IMR-90 (cell line): ENCODE data around the gene TTC7B.

ENCODE experiments used
- BHLHE40 ChIP-seq: fragments of 150-350 bp; IDR thresholded peaks from 2 replicates; pipeline ENCODE4 v1.6.1; 2016; ENCODE audit warnings: mild to moderate bottlenecking, low read depth, low read length
- CEBPB ChIP-seq: IDR thresholded peaks from 2 replicates; pipeline ENCODE4 v1.6.1; 2012; ENCODE audit warnings: low read depth, low read length, improper control_type of control experiment
- MAFK ChIP-seq: IDR thresholded peaks from 2 replicates; pipeline ENCODE4 v1.6.1; 2012; ENCODE audit warnings: low read depth, low read length, improper control_type of control experiment
- MXI1 ChIP-seq: IDR thresholded peaks from 2 replicates; pipeline ENCODE4 v1.6.1; 2012; ENCODE audit warnings: low read depth, mild to moderate bottlenecking, low read length, moderate library complexity, borderline replicate concordance
- POLR2A ChIP-seq: IDR thresholded peaks from 2 replicates; pipeline ENCODE4 v1.6.1; 2012; ENCODE audit warnings: mild to moderate bottlenecking, low read depth, low read length
- RAD21 ChIP-seq: IDR thresholded peaks from 2 replicates; pipeline ENCODE4 v1.6.1; 2012; ENCODE audit warnings: low read length, improper control_type of control experiment
- RCOR1 ChIP-seq: IDR thresholded peaks from 2 replicates; pipeline ENCODE4 v1.6.1; 2012; ENCODE audit warnings: mild to moderate bottlenecking, low read length, improper control_type of control experiment; ENCODE audit not compliant: insufficient replicate concordance
- SMC3 ChIP-seq: fragments of 150-350 bp; IDR thresholded peaks from 2 replicates; pipeline ENCODE4 v1.6.1; 2016; ENCODE audit warnings: low read depth, mild to moderate bottlenecking, antibody characterized with exemption, low read length, moderate library complexity
- TF ChIP-seq, protein P1 (sequence below): conservative IDR thresholded peaks from 2 replicates; pipeline ENCODE4 v1.5.1; 2012; ENCODE audit warnings: mild to moderate bottlenecking, low read depth, low read length, improper control_type of control experiment

DNA sequence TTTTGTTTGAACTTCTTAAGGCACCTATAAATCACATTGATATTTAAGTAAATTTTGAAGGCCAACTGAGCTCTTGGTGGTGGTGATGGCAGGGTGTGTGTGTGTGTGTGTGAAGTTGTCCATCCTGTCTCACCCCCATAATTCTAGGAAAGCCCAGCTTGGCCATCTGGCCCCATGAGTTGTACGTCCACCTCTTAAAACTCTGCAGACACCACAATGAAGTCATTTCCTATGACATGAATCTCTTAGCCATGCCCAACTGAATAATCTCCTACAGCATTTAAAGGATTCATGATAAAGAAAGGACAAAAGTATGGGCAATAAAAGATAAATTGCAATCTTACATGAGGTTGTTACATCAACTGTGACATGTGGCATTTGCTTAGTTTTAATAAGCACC, 123.4 kb downstream of the TTC7B start:
- TF ChIP-seq, protein P1, sequence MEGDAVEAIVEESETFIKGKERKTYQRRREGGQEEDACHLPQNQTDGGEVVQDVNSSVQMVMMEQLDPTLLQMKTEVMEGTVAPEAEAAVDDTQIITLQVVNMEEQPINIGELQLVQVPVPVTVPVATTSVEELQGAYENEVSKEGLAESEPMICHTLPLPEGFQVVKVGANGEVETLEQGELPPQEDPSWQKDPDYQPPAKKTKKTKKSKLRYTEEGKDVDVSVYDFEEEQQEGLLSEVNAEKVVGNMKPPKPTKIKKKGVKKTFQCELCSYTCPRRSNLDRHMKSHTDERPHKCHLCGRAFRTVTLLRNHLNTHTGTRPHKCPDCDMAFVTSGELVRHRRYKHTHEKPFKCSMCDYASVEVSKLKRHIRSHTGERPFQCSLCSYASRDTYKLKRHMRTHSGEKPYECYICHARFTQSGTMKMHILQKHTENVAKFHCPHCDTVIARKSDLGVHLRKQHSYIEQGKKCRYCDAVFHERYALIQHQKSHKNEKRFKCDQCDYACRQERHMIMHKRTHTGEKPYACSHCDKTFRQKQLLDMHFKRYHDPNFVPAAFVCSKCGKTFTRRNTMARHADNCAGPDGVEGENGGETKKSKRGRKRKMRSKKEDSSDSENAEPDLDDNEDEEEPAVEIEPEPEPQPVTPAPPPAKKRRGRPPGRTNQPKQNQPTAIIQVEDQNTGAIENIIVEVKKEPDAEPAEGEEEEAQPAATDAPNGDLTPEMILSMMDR = no peak
- TF ChIP-seq POLR2A (no peak), RCOR1 (no peak), MAFK (no peak), MXI1 (no peak), CEBPB (no peak), SMC3 (no peak), RAD21 (no peak), BHLHE40 (no peak)
